Activated T-cell treated with anti-CD3 and anti-CD28 coated beads for 1 hour (primary cell): ENCODE results near the gene COQ4.

ENCODE experiments used
- DNase-seq: peaks from one replicate; pipeline ENCODE4 v3.0.0-alpha.2; 2020; ENCODE audit warnings: low read depth

The COQ4 gene

GRCh38 chr9:128340691-128341434 is 18.2 kb downstream of the COQ4 start:
- no peak for DNase-seq

DNA sequence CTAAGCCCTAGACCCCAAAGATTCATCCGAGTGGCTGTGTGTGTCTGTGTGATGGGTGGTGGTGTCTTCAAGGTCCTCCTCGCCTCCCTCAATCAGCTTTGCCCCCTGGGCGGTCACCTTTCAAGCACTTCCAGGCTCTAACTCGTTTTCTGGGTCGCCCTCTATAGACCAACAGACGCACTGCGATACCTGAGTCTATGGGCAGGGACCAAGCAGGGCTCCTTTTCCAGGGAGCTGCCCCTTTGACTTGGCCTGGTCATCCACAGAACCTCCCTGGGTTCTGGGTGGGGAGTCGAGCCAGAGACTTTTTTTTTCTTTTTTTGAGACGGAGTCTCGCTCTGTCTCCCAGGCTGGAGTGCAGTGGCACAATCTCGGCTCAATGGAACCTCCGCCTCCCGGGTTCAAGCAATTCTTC is 18.8 kb downstream of the COQ4 start:
- peak; percentile 53 for DNase-seq

DNA sequence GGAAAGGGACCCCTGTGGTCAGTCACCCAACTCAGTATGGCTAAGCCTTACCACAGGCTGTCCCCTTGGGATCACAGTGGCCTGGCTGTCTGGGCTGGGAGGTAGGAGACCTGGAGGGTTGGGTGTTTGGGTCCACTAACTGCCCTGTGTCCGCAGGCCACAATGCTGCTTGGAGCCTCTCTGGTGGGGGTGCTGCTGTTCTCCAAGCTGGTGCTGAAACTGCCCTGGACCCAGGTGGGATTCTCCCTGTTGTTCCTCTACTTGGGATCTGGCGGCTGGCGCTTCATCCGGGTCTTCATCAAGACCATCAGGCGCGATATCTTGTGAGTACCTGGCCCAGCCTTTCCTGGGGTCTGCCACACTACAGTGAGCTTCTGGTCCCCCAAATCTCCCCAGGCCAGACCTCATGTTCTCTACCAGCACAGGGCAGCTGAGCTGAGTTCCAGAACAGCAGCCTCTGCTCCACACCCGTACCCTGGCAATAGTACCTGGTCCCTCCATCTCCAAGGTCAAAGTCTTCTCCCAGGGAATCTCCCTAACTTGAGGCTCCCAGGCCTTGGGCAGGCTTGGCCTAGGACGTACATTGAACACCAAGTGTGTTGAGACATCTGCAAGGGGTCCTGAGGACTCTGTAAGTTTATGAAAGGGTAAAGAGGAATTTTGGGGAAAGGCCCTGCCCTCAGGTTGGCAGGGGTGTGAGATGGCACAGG is 20.5 kb downstream of the COQ4 start:
- DNase-seq, result no peak

- no peak for DNase-seq
Measured at GRCh38 chr9:128343855-128344254, 21.2 kb downstream of the COQ4 start.

GRCh38 chr9:128344931-128345605 is 22.4 kb downstream of the COQ4 start:
- no peak for DNase-seq

DNA sequence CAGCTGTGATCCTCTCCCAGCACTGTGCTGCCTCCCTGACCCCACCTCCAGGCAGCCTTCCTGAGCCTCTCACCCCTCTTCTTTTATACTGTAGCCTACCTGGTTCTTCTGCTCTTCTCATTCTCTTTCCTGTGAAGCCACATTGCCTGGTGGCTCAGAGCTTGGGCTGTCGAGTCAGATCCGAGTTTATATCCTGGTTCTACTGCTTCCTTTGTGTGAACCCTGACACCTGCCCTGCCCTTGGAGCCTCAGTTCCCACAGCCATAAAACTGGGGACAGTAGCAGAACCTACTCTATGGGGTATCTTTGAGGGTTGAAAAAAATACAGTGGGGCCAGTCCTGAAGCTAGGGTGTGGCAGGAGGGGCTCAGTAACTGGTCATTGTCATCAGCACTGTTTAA is 26.5 kb downstream of the COQ4 start:
- DNase-seq, result no peak

- no peak for DNase-seq
Measured at GRCh38 chr9:128349772-128350171, 27.1 kb downstream of the COQ4 start.

DNA sequence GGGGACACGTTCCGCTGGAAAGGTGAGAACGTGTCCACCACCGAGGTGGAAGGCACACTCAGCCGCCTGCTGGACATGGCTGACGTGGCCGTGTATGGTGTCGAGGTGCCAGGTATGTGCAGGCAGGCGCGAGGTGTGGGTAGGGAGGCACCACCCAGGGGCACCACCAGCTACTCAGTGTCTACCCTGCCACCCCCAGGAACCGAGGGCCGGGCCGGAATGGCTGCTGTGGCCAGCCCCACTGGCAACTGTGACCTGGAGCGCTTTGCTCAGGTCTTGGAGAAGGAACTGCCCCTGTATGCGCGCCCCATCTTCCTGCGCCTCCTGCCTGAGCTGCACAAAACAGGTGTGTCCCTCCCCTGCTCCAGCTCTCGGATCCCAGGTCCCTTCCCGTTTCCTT is 32.8 kb downstream of the COQ4 start:
- DNase-seq, result no peak

- no peak for DNase-seq
Measured at GRCh38 chr9:128358090-128358489, 35.5 kb downstream of the COQ4 start.

GRCh38 chr9:128358861-128359260 is 36.2 kb downstream of the COQ4 start:
- DNase-seq, result no peak

DNA sequence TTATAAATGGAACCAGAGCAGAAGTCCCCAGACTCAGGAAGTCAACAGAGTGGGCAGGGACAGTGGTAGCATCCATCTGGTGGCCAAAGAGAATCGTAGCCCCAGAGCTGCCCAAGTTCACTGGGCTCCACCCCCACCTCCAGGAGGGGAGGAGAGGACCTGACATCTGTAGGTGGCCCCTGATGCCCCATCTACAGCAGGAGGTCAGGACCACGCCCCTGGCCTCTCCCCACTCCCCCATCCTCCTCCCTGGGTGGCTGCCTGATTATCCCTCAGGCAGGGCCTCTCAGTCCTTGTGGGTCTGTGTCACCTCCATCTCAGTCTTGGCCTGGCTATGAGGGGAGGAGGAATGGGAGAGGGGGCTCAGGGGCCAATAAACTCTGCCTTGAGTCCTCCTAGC is 38.2 kb downstream of the COQ4 start:
- no peak for DNase-seq

DNA sequence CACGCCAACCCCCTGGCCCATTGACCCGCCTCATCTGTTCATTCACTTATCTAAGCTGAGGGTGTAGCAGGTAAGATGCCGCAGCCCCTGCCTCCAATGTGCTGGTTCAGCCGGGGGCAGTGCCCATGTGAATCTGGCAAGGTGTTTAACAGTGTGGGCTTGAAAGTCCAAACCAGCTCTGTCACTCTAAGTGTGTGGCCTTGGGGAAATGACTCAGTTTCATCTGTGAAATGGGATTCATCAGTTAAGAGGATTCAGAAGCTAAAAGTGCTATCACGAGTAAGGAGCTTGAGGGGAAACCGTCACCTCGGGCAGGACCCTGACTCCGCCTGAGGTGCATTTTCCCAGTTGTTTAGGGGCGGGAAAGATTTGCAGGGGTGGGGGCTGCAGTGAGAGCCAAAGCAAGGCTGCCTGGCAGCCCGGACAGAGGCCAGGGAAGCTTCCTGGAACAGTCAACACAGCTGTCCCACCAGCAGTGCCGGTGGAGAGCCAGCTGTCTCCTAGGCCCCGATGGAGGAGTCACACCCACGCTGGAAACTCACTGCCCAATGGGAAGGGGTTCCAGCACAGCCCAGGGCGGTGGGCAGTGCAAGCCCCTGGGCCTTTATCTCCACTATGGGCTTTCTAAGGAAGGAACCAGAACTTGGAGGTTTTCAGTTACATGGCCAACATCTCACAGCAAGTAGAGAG is 38.8 kb downstream of the COQ4 start:
- DNase-seq, result no peak

GRCh38 chr9:128361986-128362646 is 39.5 kb downstream of the COQ4 start:
- peak; percentile 52 for DNase-seq

DNA sequence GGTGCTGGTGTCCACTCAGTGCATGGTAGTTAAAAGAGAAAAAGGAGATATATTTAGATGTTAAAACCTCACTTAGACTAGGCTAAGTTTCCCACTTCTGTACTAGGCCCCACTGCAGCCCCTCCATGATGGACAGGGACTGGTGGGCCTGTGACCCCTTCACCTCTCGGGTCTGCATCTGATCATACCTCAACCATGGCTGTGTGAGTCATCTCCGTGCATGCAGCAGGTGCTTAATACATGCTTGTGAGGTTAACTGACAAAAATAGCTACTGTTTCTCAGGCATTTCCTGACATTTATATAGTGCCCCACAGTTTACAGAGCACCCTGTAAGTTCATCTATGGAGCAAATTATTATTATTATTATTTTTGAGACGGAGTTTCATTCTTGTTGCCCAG is 40.1 kb downstream of the COQ4 start:
- DNase-seq, result no peak

- no peak for DNase-seq
Measured at GRCh38 chr9:128365525-128365924, 42.9 kb downstream of the COQ4 start.

- no peak for DNase-seq
Measured at GRCh38 chr9:128369024-128369706, 46.5 kb downstream of the COQ4 start.

GRCh38 chr9:128370367-128370751 is 47.7 kb downstream of the COQ4 start:
- DNase-seq, result no peak

GRCh38 chr9:128370752-128371629 is 48.4 kb downstream of the COQ4 start, which contains the start of gene URM1:
URM1 (plus strand) TSS chr9:128371374; CDS start chr9:128371381, 7 bp downstream.
- peak; percentile 91 for DNase-seq

- no peak for DNase-seq
Measured at GRCh38 chr9:128371630-128372117, 49.0 kb downstream of the COQ4 start.

- no peak for DNase-seq
Measured at GRCh38 chr9:128372188-128372641, 49.6 kb downstream of the COQ4 start.
